Activated CD8-positive, alpha-beta T cell treated with anti-CD3 and anti-CD28 coated beads, Interleukin-2, amount 10 ng/mL, durations not matched to agents 7 days and 5 days (primary cell): Measurements from ENCODE around the gene LRBA. TPM values are rescaled to one million over a fixed set of nuclear protein-coding genes. Genes with fewer than 3 reads are reported as not detected.
"Not testable (repeated sequence)": the region's sequence is repeated elsewhere in the genome, so short reads cannot be mapped to it uniquely, and the experiment has no call there.

Experiments
- ATAC-seq: fragments of 150-1000 bp; cut with Tn5 transposase; one replicate; pipeline ENCODE4 v1.10.0; 2021; ENCODE audit warnings: moderate library complexity
- CTCF ChIA-PET: fragments of 350-600 bp; sonication (Branson Sonifier 250); formaldehyde crosslinking; loops from one replicate; lab custom pipeline; 2021; ENCODE audit warnings: antibody characterized with exemption; lab: Charles Lee
- POLR2A ChIA-PET: fragments of 350-600 bp; sonication (Branson Sonifier 250); formaldehyde crosslinking; loops from one replicate; lab custom pipeline; 2021; ENCODE audit warnings: antibody characterized with exemption; lab: Charles Lee
- DNase-seq: peaks from one replicate; pipeline ENCODE4 v3.0.0-alpha.2; 2020
- H3K27ac Mint-ChIP-seq: one replicate; pipeline ENCODE4 v1.8.0; 2021; ENCODE audit warnings: mild to moderate bottlenecking, mixed read lengths
- H3K27me3 Mint-ChIP-seq: one replicate; pipeline ENCODE4 v1.8.0; 2021; ENCODE audit warnings: low read depth, mixed read lengths
- H3K36me3 Mint-ChIP-seq: one replicate; pipeline ENCODE4 v1.8.0; 2021; ENCODE audit warnings: low read depth, mixed read lengths
- H3K4me1 Mint-ChIP-seq: one replicate; pipeline ENCODE4 v1.8.0; 2021; ENCODE audit warnings: low read depth, mixed read lengths
- H3K4me3 Mint-ChIP-seq: one replicate; pipeline ENCODE4 v1.8.0; 2021; ENCODE audit warnings: mild to moderate bottlenecking, mixed read lengths
- H3K9me3 Mint-ChIP-seq: one replicate; pipeline ENCODE4 v1.8.0; 2022; ENCODE audit warnings: mixed read lengths; ENCODE audit not compliant: insufficient read depth
- total RNA-seq, 2 experiments: library from RNA; stranded (reverse); gene quantifications; one replicate each; pipeline ENCODE4 v1.2.3, GENCODE V29; 2021

LRBA gene
- total RNA-seq, 2 experiments from 2014 or later: 43.3 to 44.5 TPM

GRCh38 chr4:150971901-150972300 is 43.2 kb downstream of the LRBA start:
- ATAC-seq: no peak
- POLR2A ChIA-PET: interaction anchor here (0.7 kb wide), 1 partner anchor 14 kb away, joined by 3 read pairs; no protein-coding TSS in a partner anchor

DNA sequence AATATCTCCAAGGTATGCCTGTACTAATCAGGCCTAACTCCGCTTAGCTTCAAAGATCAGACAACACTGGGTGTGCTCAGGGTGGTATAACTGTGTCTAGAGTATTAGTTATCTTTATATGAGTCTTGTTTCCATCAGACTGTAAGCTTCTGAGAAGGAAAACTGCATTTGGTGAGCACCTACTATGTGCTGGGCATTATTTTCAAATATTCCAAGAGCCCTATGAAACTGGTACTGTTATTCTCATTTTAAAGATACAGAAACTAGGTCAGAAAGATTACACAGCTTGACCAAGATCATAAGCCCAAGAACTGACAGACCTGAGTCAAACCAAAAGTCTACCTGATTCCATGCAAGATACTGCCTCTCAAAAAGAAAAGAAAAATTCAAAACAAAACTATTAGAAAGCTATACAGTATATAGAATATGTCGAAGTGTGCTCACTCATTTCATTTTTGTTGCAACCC is 44.4 kb downstream of the LRBA start:
- peaks cover 2% of the 10 kb centered on the region for H3K36me3 Mint-ChIP-seq
- H3K27me3 Mint-ChIP-seq: no peaks in the 10 kb centered on the region
- H3K27ac Mint-ChIP-seq: no peak overlapping the region
- H3K4me1 Mint-ChIP-seq: peaks cover 26% of the 10 kb centered on the region
- H3K4me3 Mint-ChIP-seq: no peak overlapping the region
- H3K9me3 Mint-ChIP-seq: no peaks in the 10 kb centered on the region
- no peak for DNase-seq
- POLR2A ChIA-PET: no interaction called here
- no peak for ATAC-seq
- CTCF ChIA-PET: interaction anchor here (0.8 to 3.3 kb wide), 2 partner anchors 9 to 42 kb away, joined by 3 to 15 read pairs; no protein-coding TSS in a partner anchor

More at GRCh38 chr4:150971901-150972300, 43.2 kb downstream of the LRBA start:
- no peaks in the 10 kb centered on the region for H3K9me3 Mint-ChIP-seq
- H3K4me3 Mint-ChIP-seq: no peak overlapping the region
- H3K27ac Mint-ChIP-seq: no peak overlapping the region
- no peaks in the 10 kb centered on the region for H3K27me3 Mint-ChIP-seq
- peaks cover 26% of the 10 kb centered on the region for H3K4me1 Mint-ChIP-seq
- no peak for DNase-seq
- peaks cover 2% of the 10 kb centered on the region for H3K36me3 Mint-ChIP-seq
- CTCF ChIA-PET: interaction anchor here (1.4 to 3.3 kb wide), 2 partner anchors 11 to 28 kb away, joined by 5 to 15 read pairs; no protein-coding TSS in a partner anchor

- Mint-ChIP-seq H3K9me3 (no peaks in the 10 kb centered on the region), H3K27ac (no peak overlapping the region), H3K4me3 (no peak overlapping the region), H3K4me1 (peaks cover 6% of the 10 kb centered on the region), H3K36me3 (peaks cover 3% of the 10 kb centered on the region), H3K27me3 (no peaks in the 10 kb centered on the region)
- ChIA-PET CTCF (no interaction called here), POLR2A (interaction anchor here (0.6 kb wide), 1 partner anchor 21 kb away, joined by 4 read pairs; no protein-coding TSS in a partner anchor)
- ATAC-seq (no peak), DNase-seq (no peak)
These were observed 50.3 kb downstream of the LRBA start for GRCh38 chr4:150964754-150965153.

DNA sequence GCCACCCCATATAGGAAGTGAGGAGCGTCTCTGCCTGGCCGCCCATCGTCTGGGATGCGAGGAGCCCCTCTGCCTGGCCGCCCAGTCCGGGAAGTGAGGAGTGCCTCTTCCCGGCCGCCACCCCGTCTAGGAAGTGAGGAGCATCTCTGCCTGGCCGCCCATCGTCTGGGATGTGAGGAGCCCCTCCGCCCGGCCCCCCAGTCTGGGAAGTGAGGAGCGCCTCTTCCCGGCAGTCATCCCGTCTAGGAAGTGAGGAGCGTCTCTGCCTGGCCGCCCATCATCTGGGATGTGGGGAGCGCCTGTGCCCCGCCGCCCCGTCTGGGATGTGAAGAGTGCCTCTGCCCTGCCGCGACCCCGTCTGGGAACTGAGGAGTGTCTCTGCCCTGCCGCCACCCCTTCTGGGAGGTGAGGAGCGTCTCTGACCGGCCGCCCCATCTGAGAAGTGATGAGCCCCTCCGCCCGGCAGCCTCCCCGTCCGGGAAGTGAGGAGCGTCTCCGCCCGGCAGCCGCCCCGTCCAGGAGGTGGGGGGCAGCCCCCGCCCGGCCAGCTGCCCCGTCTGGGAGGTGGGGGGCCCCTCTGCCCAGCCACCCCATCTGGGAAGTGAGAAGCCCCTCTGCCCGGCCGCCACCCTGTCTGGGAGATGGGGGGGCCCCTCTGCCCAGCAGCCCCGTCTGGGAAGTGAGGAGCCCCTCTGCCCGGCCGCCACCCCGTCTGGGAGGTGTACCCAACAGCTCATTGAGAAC is 51.3 kb downstream of the LRBA start:
- DNase-seq, H3K36me3 Mint-ChIP-seq, CTCF ChIA-PET, H3K27ac Mint-ChIP-seq, H3K4me1 Mint-ChIP-seq, ATAC-seq, H3K9me3 Mint-ChIP-seq, H3K4me3 Mint-ChIP-seq, POLR2A ChIA-PET, H3K27me3 Mint-ChIP-seq: not testable (repeated sequence)

DNA sequence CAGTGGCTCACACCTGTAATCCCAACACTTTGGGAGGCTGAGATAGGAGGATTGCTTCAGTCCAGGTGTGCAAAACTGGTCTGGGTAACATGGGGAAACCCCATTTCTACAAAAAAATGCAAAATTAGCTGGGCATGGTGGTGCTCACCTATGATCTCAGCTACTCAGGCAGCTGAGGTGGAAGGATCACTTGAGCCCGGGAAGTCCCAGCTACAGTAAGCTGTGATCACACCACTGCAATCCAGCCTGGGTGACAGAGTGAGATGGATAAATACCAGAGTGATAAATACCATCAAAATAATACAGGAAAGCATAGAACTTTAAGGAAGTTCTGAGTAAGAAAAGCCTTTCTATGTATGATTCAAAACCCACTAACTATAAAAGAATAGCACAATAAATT is 52.8 kb downstream of the LRBA start:
- H3K9me3 Mint-ChIP-seq: peaks cover 12% of the 10 kb centered on the region
- H3K27ac Mint-ChIP-seq: no peak overlapping the region
- CTCF ChIA-PET: interaction anchor here (2.2 kb wide), 1 partner anchor 10 kb away, joined by 15 read pairs; no protein-coding TSS in a partner anchor
- DNase-seq (no peak), ATAC-seq (no peak)
- no peak overlapping the region for H3K4me3 Mint-ChIP-seq
- no peaks in the 10 kb centered on the region for H3K27me3 Mint-ChIP-seq
- peaks cover 21% of the 10 kb centered on the region for H3K36me3 Mint-ChIP-seq
- POLR2A ChIA-PET: no interaction called here
- peaks cover 6% of the 10 kb centered on the region for H3K4me1 Mint-ChIP-seq

- ChIA-PET POLR2A (no interaction called here), CTCF (interaction anchor here (0.8 to 2.2 kb wide), 8 partner anchors 10 to 133 kb away, joined by 3 to 15 read pairs (median 4); no protein-coding TSS in a partner anchor)
- Mint-ChIP-seq H3K4me1 (peaks cover 6% of the 10 kb centered on the region), H3K27ac (no peak overlapping the region), H3K36me3 (peaks cover 26% of the 10 kb centered on the region), H3K9me3 (peaks cover 14% of the 10 kb centered on the region), H3K27me3 (no peaks in the 10 kb centered on the region), H3K4me3 (no peak overlapping the region)
- ATAC-seq (no peak), DNase-seq (no peak)
These were observed 53.5 kb downstream of the LRBA start for GRCh38 chr4:150961566-150961965.

- ATAC-seq (no peak), DNase-seq (peak; percentile 40)
- POLR2A ChIA-PET: no interaction called here
- H3K9me3 Mint-ChIP-seq: peaks cover 21% of the 10 kb centered on the region
- H3K27me3 Mint-ChIP-seq: no peaks in the 10 kb centered on the region
- peaks cover 6% of the 10 kb centered on the region for H3K4me1 Mint-ChIP-seq
- H3K4me3 Mint-ChIP-seq: no peak overlapping the region
- H3K27ac Mint-ChIP-seq: no peak overlapping the region
- CTCF ChIA-PET: interaction anchor here (0.8 to 2.2 kb wide), 8 partner anchors 11 to 133 kb away, joined by 3 to 15 read pairs (median 4); no protein-coding TSS in a partner anchor
- H3K36me3 Mint-ChIP-seq: peaks cover 33% of the 10 kb centered on the region
These were observed 54.3 kb downstream of the LRBA start for GRCh38 chr4:150960818-150961217.

- POLR2A ChIA-PET: no interaction called here
- peaks cover 6% of the 10 kb centered on the region for H3K4me1 Mint-ChIP-seq
- H3K36me3 Mint-ChIP-seq: peaks cover 35% of the 10 kb centered on the region
These were observed 55.0 kb downstream of the LRBA start for GRCh38 chr4:150960079-150960478.

DNA sequence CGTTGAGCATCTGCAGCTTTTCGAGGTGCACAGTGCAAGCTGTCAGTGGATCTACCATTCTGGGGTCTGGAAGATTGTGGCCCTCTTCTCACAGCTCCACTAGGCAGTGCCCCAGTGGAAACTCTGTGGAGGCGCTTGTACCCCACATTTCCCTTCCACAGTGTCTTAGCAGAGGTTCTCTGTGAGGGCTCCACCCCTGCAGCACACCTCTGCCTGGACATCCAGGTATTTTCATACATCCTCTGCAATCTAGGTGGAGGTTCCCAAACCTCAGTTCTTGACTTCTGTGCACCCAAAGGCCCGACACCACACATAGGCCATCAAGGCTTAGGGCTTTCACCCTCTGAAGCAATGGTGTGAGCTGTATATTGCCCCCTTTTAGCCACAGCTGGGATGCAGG is 57.1 kb downstream of the LRBA start:
- H3K36me3 Mint-ChIP-seq: peaks cover 37% of the 10 kb centered on the region
- ATAC-seq, H3K27me3 Mint-ChIP-seq, H3K4me1 Mint-ChIP-seq, H3K27ac Mint-ChIP-seq, DNase-seq, H3K4me3 Mint-ChIP-seq, CTCF ChIA-PET: not testable (repeated sequence)
- POLR2A ChIA-PET: interaction anchor here (0.6 kb wide), 1 partner anchor 14 kb away, joined by 3 read pairs; no protein-coding TSS in a partner anchor
- peaks cover 22% of the 10 kb centered on the region for H3K9me3 Mint-ChIP-seq

More at GRCh38 chr4:150960079-150960478, 55.0 kb downstream of the LRBA start:
- Mint-ChIP-seq H3K4me3 (no peak overlapping the region), H3K27me3 (no peaks in the 10 kb centered on the region), H3K9me3 (peaks cover 22% of the 10 kb centered on the region), H3K27ac (no peak overlapping the region)
- ATAC-seq (no peak), DNase-seq (no peak)
- CTCF ChIA-PET: interaction anchor here (2.2 kb wide), 1 partner anchor 12 kb away, joined by 15 read pairs; no protein-coding TSS in a partner anchor

DNA sequence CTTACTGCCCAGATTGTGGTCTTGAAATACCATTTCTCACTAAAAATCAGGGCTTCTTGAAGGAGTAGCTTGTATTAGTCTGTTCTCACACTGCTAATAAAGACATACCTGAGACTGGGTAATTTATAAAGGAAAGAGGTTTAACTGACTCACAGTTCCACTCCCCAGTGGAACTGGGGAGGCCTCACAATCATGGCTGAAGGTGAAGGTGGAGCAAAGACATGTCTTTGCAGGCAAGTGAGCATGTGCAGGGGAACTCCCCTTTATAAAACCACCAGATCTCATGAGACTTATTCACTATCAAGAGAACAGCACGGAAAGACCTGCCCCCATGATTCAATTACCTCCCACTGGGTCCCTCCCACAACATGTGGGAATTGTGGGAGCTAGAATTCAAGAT is 58.0 kb downstream of the LRBA start:
- DNase-seq, H3K4me3 Mint-ChIP-seq, H3K27me3 Mint-ChIP-seq, POLR2A ChIA-PET, CTCF ChIA-PET, H3K27ac Mint-ChIP-seq, ATAC-seq: not testable (repeated sequence)
- Mint-ChIP-seq H3K36me3 (peaks cover 41% of the 10 kb centered on the region), H3K9me3 (peaks cover 22% of the 10 kb centered on the region), H3K4me1 (peaks cover 11% of the 10 kb centered on the region)

GRCh38 chr4:150953916-150954315 is 61.2 kb downstream of the LRBA start:
- ATAC-seq, H3K4me3 Mint-ChIP-seq, H3K27ac Mint-ChIP-seq, H3K27me3 Mint-ChIP-seq, H3K4me1 Mint-ChIP-seq, POLR2A ChIA-PET, CTCF ChIA-PET, DNase-seq: not testable (repeated sequence)
- Mint-ChIP-seq H3K36me3 (peaks cover 39% of the 10 kb centered on the region), H3K9me3 (peaks cover 20% of the 10 kb centered on the region)
